MM.1S (cell line): ENCODE measurements around the gene OR52E5.

Experiments used
- EZH2 ChIP-seq: fragments of 300-600 bp; sonication (generic); optimal IDR thresholded peaks from 2 replicates; pipeline ENCODE3; 2017; ENCODE audit warnings: low read depth, mild to moderate bottlenecking, antibody characterized with exemption, low read length, mixed read lengths
- TF ChIP-seq, protein P1 (sequence below): fragments of 300-600 bp; sonication (generic); IDR thresholded peaks from 2 replicates; pipeline ENCODE4 v1.5.1; 2016; ENCODE audit warnings: antibody characterized with exemption, low read length, mixed read lengths

DNA sequence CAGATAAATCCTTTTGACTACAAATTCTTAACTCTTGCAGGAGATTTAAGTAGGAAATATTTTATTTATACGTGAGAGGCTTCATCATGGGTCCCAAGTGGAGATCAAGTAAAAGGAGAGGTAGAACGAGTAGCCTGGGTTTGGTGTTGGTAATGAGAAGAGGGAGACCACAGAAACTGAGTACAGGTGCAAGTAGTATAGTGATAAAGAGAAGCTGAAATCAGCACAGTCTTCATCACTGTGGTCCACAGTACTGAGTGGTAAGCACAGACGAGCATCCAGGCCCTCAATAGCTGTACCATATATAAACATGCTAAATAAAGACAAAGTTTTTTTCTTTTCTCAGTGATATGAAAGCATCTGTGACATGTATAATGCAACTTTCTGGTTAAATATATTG is 5.8 kb upstream of the OR52E5 start:
- TF ChIP-seq, protein P1, sequence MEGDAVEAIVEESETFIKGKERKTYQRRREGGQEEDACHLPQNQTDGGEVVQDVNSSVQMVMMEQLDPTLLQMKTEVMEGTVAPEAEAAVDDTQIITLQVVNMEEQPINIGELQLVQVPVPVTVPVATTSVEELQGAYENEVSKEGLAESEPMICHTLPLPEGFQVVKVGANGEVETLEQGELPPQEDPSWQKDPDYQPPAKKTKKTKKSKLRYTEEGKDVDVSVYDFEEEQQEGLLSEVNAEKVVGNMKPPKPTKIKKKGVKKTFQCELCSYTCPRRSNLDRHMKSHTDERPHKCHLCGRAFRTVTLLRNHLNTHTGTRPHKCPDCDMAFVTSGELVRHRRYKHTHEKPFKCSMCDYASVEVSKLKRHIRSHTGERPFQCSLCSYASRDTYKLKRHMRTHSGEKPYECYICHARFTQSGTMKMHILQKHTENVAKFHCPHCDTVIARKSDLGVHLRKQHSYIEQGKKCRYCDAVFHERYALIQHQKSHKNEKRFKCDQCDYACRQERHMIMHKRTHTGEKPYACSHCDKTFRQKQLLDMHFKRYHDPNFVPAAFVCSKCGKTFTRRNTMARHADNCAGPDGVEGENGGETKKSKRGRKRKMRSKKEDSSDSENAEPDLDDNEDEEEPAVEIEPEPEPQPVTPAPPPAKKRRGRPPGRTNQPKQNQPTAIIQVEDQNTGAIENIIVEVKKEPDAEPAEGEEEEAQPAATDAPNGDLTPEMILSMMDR, result no peak
- TF ChIP-seq EZH2, result no peak
